GM13977 (cell line): Measurements from ENCODE around the gene FADS1.

Experiments
- DNase-seq: peaks from one replicate; pipeline ENCODE4 v3.0.0; 2012; ENCODE audit warnings: low spot score
- CTCF ChIP-seq: IDR thresholded peaks from 2 replicates; pipeline ENCODE4 v1.5.1; 2012; ENCODE audit warnings: mild to moderate bottlenecking, control low read depth; ENCODE audit not compliant: insufficient read depth; ENCODE audit errors: extremely low read depth, missing control alignments
- in situ Hi-C: fragments of 300-500 bp; cut with MboI; formaldehyde crosslinking; loops from one replicate; pipeline ENCODE4 v1.12.0; 2022; ENCODE audit warnings: low sequenced_read_pairs, low pct_unique_long_range_greater_than_20kb, mixed read lengths, inconsistent platforms; ENCODE audit not compliant: unreplicated experiment

The FADS1 gene

GRCh38 chr11:61832207-61832606 is 15.4 kb upstream of the FADS1 start:
- TF ChIP-seq CTCF: no peak
- no peak for DNase-seq
- in situ Hi-C loops: no loop called here

GRCh38 chr11:61830237-61831105 is 13.7 kb upstream of the FADS1 start:
- no peak for TF ChIP-seq CTCF
- in situ Hi-C loops: no loop called here
- DNase-seq: no peak

- TF ChIP-seq CTCF: no peak
- in situ Hi-C loops: no loop called here
- DNase-seq: no peak
Observed at GRCh38 chr11:61829806-61830205, 13.0 kb upstream of the FADS1 start.

GRCh38 chr11:61828629-61829407 is 12.0 kb upstream of the FADS1 start:
- DNase-seq: peak; percentile 81
- in situ Hi-C loops: no loop called here
- peak; percentile 66 for TF ChIP-seq CTCF

GRCh38 chr11:61828379-61828628 is 11.5 kb upstream of the FADS1 start:
- DNase-seq: no peak
- in situ Hi-C loops: no loop called here
- TF ChIP-seq CTCF: no peak

- peak; percentile 94 for DNase-seq
- in situ Hi-C loops: no loop called here
- no peak for TF ChIP-seq CTCF
Observed at GRCh38 chr11:61827571-61828378, 11.0 kb upstream of the FADS1 start, which contains the start of gene FADS2. Gene FADS2, plus strand, starts transcription at chr11:61828300. Its CDS starts 91 bp downstream, at chr11:61828391.
